ENCODE results near the gene ZNF423. TPM values are rescaled to one million over a fixed set of nuclear protein-coding genes. Genes with fewer than 3 reads are reported as not detected.

ZNF423 gene
- polyA plus RNA-seq, 1 experiment: 0.11 TPM

DNA sequence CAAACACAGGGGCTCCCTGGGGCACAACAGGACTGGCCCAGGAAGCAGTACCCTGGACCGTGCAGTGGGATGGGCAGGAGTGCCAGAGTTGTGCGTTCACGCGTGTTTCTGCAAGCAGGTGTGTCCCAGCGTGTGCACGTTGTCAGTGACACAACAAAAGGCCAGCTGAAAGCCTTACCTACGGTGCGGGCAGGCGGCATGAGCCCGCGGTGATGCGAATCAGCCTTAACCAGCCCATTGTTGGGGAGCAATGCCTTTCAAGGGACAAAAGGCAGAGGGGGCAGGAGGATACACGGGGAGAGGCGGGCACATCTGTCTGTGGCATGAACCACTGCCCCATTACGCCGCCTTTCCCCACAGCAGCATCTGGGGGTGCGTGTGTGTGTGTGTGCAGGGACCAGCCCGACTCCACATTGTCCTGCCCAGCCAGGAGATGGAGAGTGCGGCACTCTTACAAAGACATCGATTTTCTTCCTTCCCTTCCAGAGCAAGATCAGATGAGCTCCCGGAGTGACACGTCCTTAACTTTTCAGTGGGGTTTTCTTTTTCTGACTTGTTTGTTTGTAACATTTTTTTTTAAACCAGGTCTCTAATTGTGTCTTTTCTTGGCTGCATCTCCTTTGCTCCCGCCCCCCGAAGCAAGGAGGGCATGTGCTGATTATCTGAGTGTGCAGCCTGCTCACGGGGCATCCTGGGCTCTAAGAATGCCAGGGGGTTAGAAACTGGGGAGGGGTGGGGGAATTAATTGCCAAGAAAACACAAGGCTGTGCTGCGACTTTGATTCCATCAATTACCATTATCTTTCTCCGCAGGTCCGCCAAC, 158.1 kb downstream of the ZNF423 start:
- POLR2A ChIA-PET: no interaction called here
- no peak for TF ChIP-seq CTCF (IDR thresholded peaks at IDR 0.05; ENCODE audit: low read depth, low read length)
- H3K27ac ChIP-seq (ENCODE audit: low read depth, low read length): no peak overlapping the region
- DNase-seq (ENCODE audit: low read depth, low spot score): no peak
- H3K4me3 ChIP-seq (ENCODE audit: low read depth, low read length): no peak overlapping the region
- H3K27me3 ChIP-seq (ENCODE audit: control insufficient read depth, insufficient read depth, low read length): peaks cover 30% of the 10 kb centered on the region
- no peaks in the 10 kb centered on the region; the same call in 1 of the 2 replicates for H3K9me3 ChIP-seq (ENCODE audit: control insufficient read depth, insufficient read depth, low read length)
- CTCF ChIA-PET: no interaction called here

DNA sequence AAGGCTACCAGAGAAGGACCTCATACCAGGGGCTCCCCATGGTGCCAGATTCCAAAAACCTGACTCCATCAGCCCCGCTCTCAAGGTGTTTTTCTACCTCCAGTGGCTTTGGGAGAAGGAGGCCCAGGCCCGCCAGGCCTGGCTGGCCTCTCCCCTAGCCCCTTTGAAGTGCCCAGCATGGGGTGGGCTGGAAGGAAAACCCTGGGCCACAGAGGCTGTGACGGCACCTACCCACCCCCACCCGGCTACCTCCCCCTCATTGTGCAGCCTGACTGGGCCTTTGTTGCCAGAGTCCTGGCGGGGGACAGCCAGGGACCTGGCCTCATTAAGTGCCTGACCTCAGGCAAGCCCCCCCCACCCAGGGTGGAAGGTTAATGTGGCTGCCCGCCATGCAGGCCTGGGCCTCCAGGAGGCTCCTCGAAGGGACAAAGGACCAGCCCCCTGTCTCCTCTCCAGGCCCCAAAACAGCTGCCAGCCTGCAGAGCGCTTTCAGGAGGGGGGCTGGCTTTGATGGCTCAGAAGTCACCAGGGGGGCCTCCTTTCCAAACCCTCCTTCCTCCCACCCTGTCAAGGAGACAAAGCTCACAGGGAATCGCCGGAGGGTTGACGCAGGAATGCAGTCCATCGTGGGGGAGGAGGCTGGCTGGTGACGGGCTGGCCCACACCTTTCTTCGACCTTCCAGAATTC, 159.4 kb downstream of the ZNF423 start:
- Histone ChIP-seq H3K4me3 (ENCODE audit: low read depth, low read length) (no peak overlapping the region), H3K9me3 (ENCODE audit: control insufficient read depth, insufficient read depth, low read length) (no peaks in the 10 kb centered on the region; the same call in 1 of the 2 replicates), H3K27me3 (ENCODE audit: control insufficient read depth, insufficient read depth, low read length) (peaks cover 29% of the 10 kb centered on the region), H3K27ac (ENCODE audit: low read depth, low read length) (no peak overlapping the region)
- ChIA-PET POLR2A (no interaction called here), CTCF (interaction anchor here (0.7 kb wide), 1 partner anchor 9 kb away, joined by 3 read pairs; no protein-coding TSS in a partner anchor)
- DNase-seq (ENCODE audit: low read depth, low spot score): no peak
- TF ChIP-seq CTCF (IDR thresholded peaks at IDR 0.05; ENCODE audit: low read depth, low read length): no peak

GRCh38 chr16:49695782-49696413, 160.0 kb downstream of the ZNF423 start:
- Histone ChIP-seq H3K4me3 (ENCODE audit: low read depth, low read length) (no peak overlapping the region), H3K9me3 (ENCODE audit: control insufficient read depth, insufficient read depth, low read length) (no peaks in the 10 kb centered on the region; the same call in 1 of the 2 replicates), H3K27ac (ENCODE audit: low read depth, low read length) (no peak overlapping the region), H3K27me3 (ENCODE audit: control insufficient read depth, insufficient read depth, low read length) (peaks cover 27% of the 10 kb centered on the region)
- POLR2A ChIA-PET: no interaction called here
- DNase-seq (ENCODE audit: low read depth, low spot score): no peak
- CTCF ChIA-PET: interaction anchor here (0.6 to 0.7 kb wide), 2 partner anchors 8 to 386 kb away, joined by 3 read pairs; no protein-coding TSS in a partner anchor
- no peak for TF ChIP-seq CTCF (IDR thresholded peaks at IDR 0.05; ENCODE audit: low read depth, low read length)

DNA sequence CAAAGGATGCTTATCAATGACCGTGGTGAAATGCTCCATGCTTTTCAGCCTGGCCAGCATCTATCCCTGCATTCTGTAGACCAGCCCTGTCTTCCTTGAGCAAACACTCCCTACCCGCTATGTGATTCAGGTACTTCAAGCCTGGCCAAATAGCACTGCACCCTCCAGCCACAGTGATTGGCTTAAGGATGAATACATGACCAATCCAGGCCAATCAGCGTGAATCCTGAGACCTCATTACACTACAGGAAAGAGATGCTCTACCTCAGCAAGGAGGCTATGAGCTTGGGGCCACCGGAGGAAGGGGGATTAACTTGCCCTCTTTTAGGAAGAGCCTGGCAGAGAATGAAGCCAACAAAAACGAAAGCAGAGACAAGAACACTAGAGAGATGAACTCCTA, 162.5 kb downstream of the ZNF423 start:
- no peak for DNase-seq (ENCODE audit: low read depth, low spot score)
- CTCF ChIA-PET: interaction anchor here (0.8 kb wide), 1 partner anchor 201 kb away, joined by 3 read pairs; no protein-coding TSS in a partner anchor
- Histone ChIP-seq H3K27ac (ENCODE audit: low read depth, low read length) (no peak overlapping the region), H3K9me3 (ENCODE audit: control insufficient read depth, insufficient read depth, low read length) (no peaks in the 10 kb centered on the region; the same call in 1 of the 2 replicates), H3K4me3 (ENCODE audit: low read depth, low read length) (no peak overlapping the region), H3K27me3 (ENCODE audit: control insufficient read depth, insufficient read depth, low read length) (peaks cover 10% of the 10 kb centered on the region)
- POLR2A ChIA-PET: no interaction called here
- no peak for TF ChIP-seq CTCF (IDR thresholded peaks at IDR 0.05; ENCODE audit: low read depth, low read length)
